SIG-M5 treated with dmso at 0.1 percent for 504 hours (cell line): ENCODE measurements around the gene HINFP.
"Not testable (repeated sequence)": the region's sequence is repeated elsewhere in the genome, so short reads cannot be mapped to it uniquely, and the experiment has no call there.

ENCODE experiments used
- DNase-seq: peaks from one replicate; lab custom pipeline; 2025; ENCODE audit not compliant: unreplicated experiment; lab: John Stamatoyannopoulos, UW

Gene HINFP

DNA sequence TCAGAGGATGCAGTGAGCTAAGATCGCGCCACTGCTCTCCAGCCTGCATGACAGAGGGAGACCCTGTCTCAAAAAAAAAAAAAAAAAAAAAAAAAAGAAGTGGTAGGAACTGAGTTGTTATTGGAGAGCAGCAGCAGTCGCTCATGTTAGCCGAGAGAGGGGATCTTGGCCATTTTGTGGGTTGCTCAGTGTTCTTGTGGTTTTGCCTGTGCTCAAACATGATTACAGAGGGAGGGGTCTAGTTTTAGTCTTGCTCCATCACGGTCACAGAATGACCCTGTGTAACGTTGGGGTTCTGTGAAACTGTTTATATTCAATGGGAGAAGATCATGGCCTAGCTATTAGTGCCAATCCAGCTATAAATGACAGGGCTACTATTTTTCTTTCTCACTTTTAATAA, 21.7 kb upstream of the HINFP start:
- DNase-seq = no peak

DNA sequence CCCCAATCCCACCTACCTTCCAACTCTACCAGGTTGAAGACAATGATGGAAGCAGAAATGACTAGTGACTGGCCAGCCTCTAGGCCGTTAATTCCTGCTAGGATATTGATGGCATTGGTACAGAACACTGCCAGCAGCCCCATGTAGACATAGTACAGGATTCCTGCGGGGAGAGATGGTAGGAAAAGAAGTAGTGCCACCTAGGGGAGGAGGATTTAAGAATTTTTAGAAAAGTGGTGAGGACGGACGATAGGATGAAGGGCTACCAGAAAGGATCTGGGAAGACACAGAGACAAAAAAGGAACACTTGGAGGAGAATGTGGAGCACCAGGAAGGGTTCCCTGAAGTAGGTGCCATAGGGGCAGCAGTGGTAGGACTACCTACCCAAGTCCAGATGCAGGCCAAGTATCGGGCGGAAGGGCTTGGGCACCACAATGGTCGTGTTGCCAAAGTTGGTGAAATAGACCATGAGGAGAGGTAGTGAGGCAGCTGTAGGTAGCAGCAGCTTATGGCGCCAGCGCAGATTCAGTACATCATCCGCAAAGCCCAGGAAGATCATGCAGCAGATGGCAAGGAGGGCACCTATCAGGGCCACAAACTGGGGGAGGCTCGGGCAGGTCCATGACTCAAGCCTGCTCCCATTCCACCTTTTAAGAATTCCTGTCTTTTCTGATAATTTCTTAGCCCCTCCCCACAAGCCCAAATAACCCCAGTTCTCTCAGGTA, 21.0 kb upstream of the HINFP start:
- DNase-seq = peak; percentile 55

DNA sequence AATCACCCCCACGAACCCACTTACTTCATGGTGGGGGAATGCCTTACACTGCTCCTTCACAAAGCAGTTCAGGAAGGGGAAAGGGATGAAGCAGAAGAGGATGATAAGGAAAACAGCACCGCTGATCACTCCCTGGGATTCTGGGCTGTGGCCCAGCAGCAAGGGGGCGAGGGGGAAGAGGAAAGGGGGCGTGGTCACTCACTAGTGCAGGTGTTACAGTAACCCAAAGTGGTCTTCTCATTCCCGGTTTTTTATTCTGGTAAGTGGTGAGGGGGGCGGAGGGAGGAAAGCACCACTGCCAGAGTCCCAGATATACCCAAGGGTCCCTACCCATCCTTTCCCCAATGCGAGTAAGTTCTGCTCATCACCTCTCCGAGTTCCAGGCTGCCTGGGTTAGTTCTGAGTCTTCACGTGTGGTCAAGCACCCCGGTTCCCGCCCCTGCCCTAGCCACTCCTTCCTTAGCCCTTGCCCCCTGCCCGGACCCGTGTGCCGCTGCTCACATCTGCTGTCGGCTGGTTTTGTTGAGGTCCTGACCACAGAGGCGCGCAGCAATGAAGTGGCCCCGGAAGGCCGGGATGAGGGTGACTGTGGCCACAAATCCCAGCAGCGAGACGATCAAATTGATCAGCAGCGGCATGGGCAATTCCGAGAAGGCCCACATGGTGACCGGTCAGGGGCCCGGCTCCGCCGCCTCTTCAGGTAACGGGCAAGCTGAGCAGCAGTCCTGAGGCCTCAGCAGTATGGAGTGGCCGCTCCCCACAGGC, 20.2 kb upstream of the HINFP start:
- DNase-seq = no peak

DNA sequence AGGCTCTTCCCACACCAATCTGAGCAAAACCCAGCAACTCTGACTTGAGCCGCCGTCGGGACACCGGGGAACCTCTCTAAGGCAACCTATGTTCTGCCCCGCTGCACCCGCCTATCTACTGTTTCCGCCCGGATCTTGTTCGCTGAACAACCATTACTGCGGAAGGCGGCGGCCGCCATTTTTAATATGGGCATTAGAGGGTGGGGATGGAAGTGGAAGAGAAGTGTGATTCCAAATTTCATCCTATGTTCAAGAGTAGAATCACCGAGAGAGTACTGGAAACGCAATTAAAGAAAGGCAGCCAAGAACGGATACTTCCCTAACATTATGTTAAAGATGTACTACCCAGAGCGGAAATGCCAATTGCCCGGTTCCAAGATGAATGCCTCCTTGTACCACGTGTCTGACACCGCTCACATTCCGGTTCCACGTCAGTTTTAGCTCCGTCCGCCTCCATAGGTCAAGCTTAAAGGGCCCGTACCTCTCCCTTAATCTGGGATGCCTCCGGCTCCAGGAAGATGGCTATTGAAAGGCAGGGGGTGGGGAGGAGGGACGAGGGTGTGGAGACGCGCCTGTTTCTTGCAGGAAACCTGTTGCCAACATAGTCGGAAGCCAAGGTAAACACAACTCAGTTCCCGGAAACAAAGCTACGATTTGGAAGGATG, 19.5 kb upstream of the HINFP start, which contains the start of gene DPAGT1:
DPAGT1 (minus strand) TSS at position 95 of the 665 bp plus-strand sequence. CDS start 198 bp downstream, outside the sequence.
- DNase-seq = peak; percentile 98

DNA sequence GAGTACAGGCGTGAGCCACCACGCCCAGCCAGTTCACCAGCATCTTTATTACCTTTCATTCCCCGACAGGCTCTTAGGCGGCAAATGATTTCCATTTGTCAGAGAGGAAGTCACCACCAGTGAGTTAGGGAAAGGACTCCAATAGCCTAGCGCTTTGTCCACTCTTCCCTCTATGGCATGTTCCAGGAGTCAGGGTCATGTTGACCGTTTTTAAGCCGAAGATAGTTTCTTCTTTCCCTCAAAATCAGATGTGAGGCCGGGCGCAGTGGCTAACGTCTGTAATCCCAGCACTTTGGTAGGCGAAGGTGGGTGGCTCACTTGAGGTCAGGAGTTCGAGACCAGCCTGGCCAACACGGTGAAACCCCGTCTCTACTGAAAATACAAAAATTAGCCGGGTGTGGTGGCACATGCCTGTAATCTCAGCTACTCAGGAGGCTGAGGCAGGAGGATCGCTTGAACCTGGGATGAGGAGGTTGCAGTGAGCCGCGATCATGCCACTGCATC, 18.2 kb upstream of the HINFP start:
- not testable (repeated sequence) for DNase-seq

DNA sequence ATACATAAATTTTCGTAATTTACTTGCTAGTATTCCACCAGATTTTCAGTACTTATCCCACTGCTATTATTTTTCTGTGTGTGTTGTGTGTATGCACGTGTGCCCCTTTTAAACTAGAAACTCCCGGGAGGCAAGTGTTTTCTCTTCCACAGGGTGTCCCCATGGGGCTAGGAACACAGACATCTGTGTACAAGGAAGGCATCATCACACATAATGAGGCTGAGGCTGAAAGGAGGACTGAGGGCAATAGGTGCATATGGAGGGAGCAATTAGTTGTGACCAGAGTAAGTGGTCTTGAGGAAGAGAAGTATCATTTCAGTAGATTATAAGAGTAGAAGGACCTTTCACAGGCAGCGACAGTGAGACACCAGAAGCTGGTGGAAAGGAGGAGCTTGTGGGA, 17.6 kb upstream of the HINFP start:
- DNase-seq = no peak

DNA sequence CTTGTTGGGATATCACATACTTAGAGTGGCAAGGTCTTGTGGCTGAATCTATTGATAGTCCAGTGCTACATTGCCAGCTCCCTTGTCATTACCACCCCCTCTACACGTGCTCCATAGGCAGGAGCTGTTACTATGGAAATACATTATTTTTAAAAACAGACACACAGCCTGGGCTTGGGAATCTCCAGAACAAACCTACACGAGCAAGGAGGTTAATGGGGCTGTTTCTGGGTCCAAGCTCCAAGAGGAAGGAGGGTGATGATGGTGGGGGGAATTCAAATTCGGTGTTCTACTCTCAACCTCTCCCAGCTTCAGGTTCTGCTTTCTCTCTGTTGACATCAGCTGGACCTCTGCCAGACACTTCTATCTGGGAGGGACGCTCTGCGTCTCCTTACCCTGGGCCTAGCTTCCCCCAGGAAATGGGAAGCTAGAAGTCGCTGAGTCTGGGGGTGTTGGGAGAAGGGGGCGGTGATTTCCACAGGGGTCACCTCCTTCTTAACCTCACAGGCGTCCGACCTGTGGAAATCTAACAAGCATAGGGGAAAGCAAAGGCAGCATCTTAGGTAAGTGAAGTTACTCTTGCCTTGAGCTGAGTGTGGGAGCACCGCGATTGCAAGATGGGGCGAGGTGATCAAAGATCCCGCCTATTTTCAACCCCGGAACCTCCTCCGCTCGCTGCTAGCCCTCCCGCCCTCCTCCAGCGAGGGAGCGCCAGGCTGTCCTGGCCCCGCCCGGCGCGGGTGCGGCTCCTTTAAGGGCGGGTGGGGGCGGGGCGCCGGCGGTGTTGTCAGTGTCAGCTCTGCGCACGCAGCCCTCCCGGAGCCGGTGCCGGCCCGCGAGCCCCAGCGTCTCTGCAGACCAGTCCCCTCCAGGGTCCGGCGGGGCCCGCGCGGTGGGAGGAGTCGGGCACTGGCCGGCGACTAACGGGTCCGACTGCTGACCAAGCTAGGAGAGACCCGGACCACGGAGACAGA, 14.5 kb upstream of the HINFP start, which contains the start of gene C2CD2L:
C2CD2L (plus strand) TSS at position 781 of the 974 bp plus-strand sequence. CDS start 398 bp downstream, outside the sequence.
- DNase-seq = peak; percentile 94

DNA sequence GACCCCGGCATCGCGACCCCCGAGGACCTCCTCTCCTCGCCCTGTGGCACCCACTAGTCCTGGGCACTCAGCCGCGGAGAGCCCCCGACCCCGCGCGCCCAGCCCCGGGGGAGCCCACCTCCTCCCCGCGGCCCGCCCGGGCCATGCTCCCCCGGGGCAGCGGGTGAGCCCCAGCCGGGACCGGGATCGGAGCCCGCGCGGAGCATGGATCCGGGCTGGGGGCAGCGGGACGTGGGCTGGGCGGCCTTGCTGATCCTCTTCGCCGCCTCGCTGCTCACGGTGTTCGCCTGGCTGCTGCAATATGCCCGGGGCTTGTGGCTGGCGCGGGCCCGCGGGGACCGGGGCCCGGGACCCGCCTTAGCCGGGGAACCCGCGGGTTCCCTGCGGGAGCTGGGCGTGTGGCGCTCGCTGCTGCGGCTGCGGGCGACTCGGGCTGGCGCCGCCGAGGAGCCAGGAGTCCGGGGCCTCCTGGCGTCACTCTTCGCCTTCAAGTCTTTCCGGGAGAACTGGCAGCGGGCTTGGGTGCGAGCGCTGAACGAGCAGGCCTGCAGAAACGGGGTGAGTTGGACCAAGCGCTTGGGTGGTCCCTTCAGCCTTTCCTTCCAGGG, 13.7 kb upstream of the HINFP start:
- no peak for DNase-seq

DNA sequence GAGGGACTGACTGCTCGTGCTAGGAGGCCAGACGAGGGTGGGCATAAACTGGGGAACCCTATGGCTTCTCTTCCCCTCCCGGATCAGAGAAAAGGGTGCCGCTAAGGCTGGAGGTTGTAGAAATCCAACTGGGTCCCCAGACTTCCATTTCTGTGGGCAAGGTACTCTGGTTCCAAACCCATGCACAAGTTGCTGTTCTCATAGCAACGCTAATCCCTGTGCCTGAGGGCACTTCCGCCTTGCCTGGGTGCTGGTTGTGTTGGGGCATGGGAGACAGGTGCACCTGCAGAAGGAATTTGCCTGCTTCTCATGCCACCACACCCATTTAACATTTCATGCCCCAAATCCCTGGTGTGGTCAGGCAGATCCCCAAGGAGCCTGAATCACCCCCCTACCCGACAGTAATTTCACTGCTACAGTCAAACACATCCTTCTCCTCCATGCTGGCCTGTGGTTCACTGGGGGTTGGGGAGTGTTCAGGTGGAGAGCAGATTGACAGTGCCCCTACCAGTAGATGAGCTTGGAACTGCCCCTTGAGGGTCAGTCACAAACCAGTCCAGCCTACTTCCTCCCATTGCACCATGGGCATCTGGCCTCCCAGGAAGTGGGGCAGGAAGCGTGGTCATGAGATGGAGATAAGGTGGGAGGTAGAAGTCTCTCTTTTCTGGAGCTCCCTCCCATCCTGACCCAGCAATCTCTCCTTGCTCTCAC, 13.1 kb upstream of the HINFP start:
- peak; percentile 76 for DNase-seq

DNA sequence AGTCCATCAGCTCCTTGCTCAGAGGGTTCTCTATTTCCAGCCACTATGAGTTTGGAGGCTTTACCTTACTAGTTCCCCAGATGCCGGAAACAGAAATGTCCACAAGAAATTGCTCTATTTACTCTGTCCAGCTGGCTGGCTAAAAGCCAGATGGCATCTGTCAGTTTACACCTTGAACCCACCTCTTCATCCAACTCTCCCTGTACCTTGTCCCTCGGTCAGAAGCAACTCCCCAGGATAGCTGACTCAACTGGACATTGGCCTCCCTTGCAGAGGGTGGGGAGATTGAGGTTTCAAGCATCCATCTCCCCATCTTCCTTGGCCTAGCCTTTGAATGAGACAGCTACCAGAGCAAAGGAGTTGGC, 12.5 kb upstream of the HINFP start:
- DNase-seq = no peak

DNA sequence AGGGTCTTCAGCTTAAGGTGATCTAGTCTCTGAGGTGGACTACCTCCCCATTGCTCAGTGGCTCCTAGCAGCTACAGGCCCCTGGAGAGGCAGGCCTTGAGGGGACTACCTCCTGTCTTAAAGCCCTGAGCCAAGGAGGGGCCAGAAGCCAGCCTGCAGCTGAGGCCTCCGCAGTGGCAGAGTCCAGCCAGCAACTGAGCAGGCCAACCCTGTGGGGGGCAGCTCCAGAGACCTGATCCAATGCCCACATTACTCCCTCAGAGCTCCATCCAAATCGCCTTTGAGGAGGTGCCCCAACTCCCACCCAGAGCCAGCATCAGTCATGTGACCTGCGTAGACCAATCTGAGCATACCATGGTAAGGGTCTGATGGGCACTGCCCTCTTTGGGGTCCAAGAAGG, 11.5 kb upstream of the HINFP start:
- no peak for DNase-seq

DNA sequence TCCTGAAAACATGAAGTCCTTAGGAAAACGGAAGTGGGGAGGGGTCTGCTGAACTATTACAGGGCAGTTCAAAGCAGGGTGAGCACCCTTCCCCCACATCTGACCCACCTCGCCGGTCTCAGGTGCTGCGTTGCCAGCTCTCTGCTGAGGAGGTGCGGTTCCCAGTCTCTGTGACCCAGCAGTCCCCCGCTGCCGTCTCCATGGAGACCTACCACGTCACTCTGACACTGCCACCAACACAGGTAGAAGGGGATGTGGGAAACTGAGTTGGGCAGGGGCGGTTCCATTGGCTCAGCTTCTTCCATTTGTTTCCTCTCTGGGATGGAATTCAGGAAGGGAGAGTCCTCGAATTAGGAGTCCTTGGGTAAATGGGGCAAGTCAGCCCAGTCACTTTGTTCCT, 10.9 kb upstream of the HINFP start:
- no peak for DNase-seq

DNA sequence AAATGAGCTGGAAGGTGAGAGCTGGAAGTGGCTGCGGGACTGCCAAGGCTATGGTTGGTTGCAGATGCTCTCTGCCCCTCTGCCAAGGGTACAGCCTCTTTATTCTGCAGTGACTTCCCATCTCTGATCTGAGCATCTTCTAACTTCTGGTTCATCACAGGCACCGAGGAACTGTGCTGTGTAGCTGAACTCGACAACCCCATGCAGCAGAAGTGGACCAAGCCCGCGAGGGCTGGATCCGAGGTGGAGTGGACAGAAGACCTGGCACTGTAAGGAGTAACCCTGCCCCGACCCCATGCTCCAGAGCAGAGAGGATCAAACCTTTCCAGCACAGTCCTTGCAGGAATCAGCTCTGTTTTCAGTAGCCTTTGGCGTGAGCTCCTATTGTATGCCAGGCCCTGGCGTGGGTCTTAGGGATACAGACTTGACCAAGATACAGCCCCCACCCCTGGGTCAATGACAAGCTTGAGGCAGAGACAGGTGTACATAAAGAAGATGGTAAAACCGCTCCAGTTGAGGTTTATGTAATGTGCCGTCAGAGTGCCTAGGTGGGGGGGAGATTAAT, 9.9 kb upstream of the HINFP start:
- DNase-seq = no peak

DNA sequence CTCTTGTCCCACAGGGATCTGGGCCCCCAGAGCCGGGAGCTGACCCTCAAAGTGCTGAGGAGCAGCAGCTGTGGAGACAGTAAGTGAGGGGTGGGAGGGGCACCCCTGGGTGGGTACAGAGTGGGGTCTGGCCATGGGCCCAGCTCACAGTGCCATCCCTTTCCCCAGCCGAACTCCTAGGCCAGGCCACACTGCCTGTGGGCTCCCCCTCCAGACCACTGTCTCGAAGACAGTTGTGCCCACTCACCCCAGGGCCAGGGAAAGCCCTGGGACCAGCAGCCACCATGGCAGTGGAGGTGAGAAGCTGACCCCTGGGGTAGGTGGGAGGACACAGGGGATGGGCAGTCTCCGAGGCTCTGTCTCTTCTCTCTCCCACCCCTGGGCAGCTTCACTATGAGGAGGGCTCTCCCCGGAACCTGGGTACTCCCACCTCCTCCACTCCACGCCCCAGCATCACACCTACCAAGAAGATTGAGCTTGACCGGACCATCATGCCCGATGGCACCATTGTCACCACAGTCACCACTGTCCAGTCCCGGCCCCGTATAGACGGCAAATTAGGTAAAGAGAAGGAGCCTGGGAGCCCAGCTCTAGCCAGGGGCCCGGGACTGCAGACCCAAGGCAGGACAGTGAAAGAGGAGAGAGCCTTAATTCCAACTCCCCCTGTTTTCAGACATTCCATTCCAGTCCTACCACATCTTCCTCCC, 8.9 kb upstream of the HINFP start:
- DNase-seq = no peak

DNA sequence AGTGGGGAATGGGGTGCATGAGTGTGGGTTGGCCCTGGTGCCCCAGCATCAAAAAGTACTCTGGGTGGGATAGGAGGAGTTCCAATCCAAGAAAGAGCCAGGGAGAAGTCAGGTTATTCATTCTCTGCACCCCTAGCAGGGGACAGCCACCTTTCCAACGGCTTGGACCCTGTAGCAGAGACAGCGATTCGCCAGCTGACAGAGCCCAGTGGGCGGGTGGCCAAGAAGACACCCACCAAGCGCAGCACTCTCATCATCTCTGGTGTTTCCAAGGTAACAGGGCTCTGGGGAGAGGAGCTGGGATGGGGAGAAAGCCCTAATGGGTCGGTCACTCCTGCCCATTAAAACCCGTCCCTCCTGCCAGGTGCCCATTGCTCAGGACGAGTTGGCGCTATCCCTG, 7.7 kb upstream of the HINFP start:
- DNase-seq = no peak

DNA sequence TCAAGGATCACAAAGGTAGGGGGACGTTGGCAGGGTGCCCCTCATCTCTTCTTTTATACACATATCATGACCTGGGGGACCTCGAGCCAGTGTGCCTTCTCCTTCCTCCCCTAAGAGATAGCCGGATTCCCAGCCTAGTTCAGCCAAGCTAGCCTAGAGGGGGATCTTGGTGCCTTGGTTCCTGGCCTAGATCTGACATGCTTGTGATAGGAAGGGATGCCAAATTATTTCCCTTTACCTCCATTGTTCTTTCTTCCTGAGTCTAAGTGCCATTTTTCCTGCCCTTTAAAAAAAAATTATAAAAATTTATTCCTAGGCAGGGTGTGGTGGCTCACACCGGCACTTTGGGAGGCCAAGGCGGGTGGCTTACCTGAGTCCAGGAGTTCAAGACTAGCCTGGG, 7.0 kb upstream of the HINFP start:
- DNase-seq = no peak

DNA sequence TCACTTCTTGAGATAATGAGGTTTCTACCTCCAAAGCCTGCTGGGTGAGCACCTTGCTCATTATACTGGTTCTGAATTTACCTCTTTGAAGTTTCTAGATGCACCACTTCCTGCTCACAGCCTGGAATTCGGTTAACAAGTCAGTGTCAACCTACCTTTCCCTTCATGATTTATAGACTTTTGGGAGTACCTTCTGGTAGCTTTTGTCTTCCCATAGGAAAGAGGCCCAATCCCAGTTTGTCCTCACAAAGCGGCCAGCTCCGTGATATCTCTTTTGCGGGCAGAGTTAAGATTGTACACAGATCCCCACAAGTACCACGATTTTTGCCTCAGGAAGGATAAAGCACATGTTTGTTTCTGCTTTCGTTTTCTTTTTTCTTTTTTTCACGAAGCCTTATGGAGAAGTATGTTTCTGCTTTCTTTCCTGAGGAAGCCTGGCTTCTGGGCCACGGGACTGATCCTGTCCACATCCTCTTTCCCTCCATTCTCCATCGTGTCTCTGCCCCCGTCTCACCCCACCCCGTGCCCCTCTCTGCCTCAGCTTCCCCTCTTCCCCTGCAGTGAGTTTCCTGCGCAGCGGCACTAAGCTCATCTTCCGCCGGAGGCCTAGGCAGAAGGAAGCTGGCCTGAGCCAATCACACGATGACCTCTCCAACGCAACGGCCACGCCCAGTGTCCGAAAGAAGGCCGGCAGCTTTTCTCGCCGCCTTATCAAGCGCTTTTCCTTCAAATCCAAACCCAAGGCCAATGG, 5.7 kb upstream of the HINFP start:
- no peak for DNase-seq

DNA sequence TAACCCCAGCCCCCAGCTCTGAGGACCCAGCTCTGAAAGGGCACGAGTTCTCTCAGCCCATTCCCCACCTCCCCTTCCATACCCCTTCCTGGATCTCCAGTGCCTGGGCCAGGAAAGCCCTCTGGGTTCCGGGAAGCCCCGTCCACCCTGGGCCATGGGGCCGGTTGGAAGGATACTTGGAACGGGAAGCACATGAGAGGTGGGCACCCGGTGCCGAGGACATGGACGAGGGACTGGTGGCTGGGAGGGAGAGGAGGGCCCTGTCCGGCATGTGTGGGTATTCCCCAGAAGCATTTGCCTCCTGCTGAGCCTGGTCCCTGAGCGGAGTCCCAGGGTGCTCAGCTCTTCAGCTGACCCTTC, 5.2 kb upstream of the HINFP start:
- no peak for DNase-seq
